Gastroesophageal sphincter (tissue), 4 donors: Measurements from ENCODE around the gene S100A16. TPM values are rescaled to one million over a fixed set of nuclear protein-coding genes. Genes with fewer than 3 reads are reported as not detected.

Source experiments
- total RNA-seq, 4 donors: library from RNA; depleted of rRNA; stranded (reverse); fragments of >200 nt; gene quantifications; one replicate each; pipeline ENCODE4 v1.1.0, GENCODE V29; 2016

Gene S100A16
- total RNA-seq, 4 donors from 2014 or later: 49.7 to 121 (median 71.5) TPM

Other genes starting within 250 kb of the S100A16 start
- gene S100A12, start 237.5 kb downstream of the S100A16 start, total RNA-seq: 10 to 100 TPM in 2 of 4 donors, 1 to 10 TPM in 1, not detected in 1; 1.4 to 21.1 (median 12.6) TPM
- gene S100A8, start 222.1 kb downstream of the S100A16 start, total RNA-seq: 100 to 1,000 TPM in 2 of 4 donors, 10 to 100 TPM in 2; 13.1 to 745 (median 110) TPM
- gene S100A7A, start 196.6 kb downstream of the S100A16 start, total RNA-seq: under 1 TPM in 2 of 4 donors, not detected in 2; 0.16 to 0.79 TPM
- gene S100A7, start 152.5 kb downstream of the S100A16 start, total RNA-seq: 100 to 1,000 TPM in 1 of 4 donors, 10 to 100 TPM in 1, not detected in 2; 33.0 to 253 TPM
- gene S100A6, start 77.1 kb downstream of the S100A16 start, total RNA-seq: 100 to 1,000 TPM; 595 to 840 (median 634) TPM
- gene S100A5, start 72.2 kb downstream of the S100A16 start, total RNA-seq: not detected
- 100 to 1,000 TPM; 135 to 345 (median 259) TPM for gene S100A4, start 67.3 kb downstream of the S100A16 start, total RNA-seq
- gene S100A3, start 63.9 kb downstream of the S100A16 start, total RNA-seq: 1 to 10 TPM in 2 of 4 donors, under 1 TPM in 1, not detected in 1; 0.69 to 6.0 (median 1.1) TPM
- 10 to 100 TPM in 2 of 4 donors, 1 to 10 TPM in 2; 2.7 to 73.3 (median 14.2) TPM for gene S100A2, start 47.3 kb downstream of the S100A16 start, total RNA-seq
- gene S100A14, start 3.2 kb upstream of the S100A16 start, total RNA-seq: 10 to 100 TPM in 1 of 4 donors, 1 to 10 TPM in 2, under 1 TPM in 1; 0.85 to 82.1 (median 5.0) TPM
- 100 to 1,000 TPM in 1 of 4 donors, 10 to 100 TPM in 3; 56.1 to 133 (median 76.3) TPM for gene S100A13, start 14.4 kb upstream of the S100A16 start, total RNA-seq
- 1 to 10 TPM; 2.4 to 8.3 (median 2.8) TPM for gene S100A1, start 15.3 kb upstream of the S100A16 start, total RNA-seq
- gene CHTOP, start 20.9 kb upstream of the S100A16 start, total RNA-seq: 10 to 100 TPM; 33.7 to 57.0 (median 42.2) TPM
- gene SNAPIN, start 45.6 kb upstream of the S100A16 start, total RNA-seq: 10 to 100 TPM; 58.9 to 77.4 (median 69.4) TPM
- gene ILF2, start 57.9 kb upstream of the S100A16 start, total RNA-seq: 10 to 100 TPM; 52.1 to 99.2 (median 79.3) TPM
- 10 to 100 TPM; 36.7 to 57.0 (median 46.7) TPM for gene NPR1, start 65.6 kb upstream of the S100A16 start, total RNA-seq
- gene INTS3, start 114.9 kb upstream of the S100A16 start, total RNA-seq: 10 to 100 TPM; 31.4 to 55.3 (median 43.5) TPM
- 10 to 100 TPM; 18.8 to 30.7 (median 21.6) TPM for gene SLC27A3, start 162.3 kb upstream of the S100A16 start, total RNA-seq